Sigmoid colon (tissue), 7 donors: ENCODE results near the gene RRP36. TPM values are rescaled to one million over a fixed set of nuclear protein-coding genes. Genes with fewer than 3 reads are reported as not detected.
"Not testable (repeated sequence)": the region's sequence is repeated elsewhere in the genome, so short reads cannot be mapped to it uniquely, and the experiment has no call there.

Experiments used
- DNase-seq: peaks from one replicate; pipeline ENCODE4 v3.0.0-alpha.2; 2019
- H3K27ac ChIP-seq, 4 donors: fragments of 200-600 bp; sonication (generic); one replicate each; pipeline ENCODE4 v1.5.1; 2016 to 2019; ENCODE audit warnings: mild to moderate bottlenecking in 1 of 4
- H3K27me3 ChIP-seq, 3 donors: fragments of 200-600 bp; sonication (generic); one replicate each; pipeline ENCODE4 v1.5.1; 2019; ENCODE audit warnings: mild to moderate bottlenecking in 1 of 3
- H3K36me3 ChIP-seq, 4 donors: fragments of 200-600 bp; sonication (generic); one replicate each; pipeline ENCODE4 v1.5.1; 2016 to 2019
- H3K4me1 ChIP-seq, 4 donors: fragments of 200-600 bp; sonication (generic); one replicate each; pipeline ENCODE4 v1.5.1; 2017 to 2019
- H3K4me3 ChIP-seq, 4 donors: fragments of 200-600 bp; sonication (generic); one replicate each; pipeline ENCODE4 v1.5.1; 2017 to 2019; ENCODE audit warnings: mild to moderate bottlenecking in 2 of 4, moderate library complexity in 1 of 4
- H3K9me3 ChIP-seq, 4 donors: fragments of 200-600 bp in 3 of 4; sonication (generic) in 3 of 4; one replicate each; pipeline versions ENCODE4 v1.5.1 to v1.6.1; 2013 to 2019
- EP300 ChIP-seq, 4 donors: sonication (generic); formaldehyde crosslinking; IDR thresholded peaks; one replicate each; pipeline ENCODE4 v1.6.1; 2017; ENCODE audit warnings: antibody characterized with exemption in 4 of 4
- POLR2A ChIP-seq, 2 donors: fragments of 450-650 bp; IDR thresholded peaks; one replicate each; pipeline ENCODE4 v1.6.1; 2016; ENCODE audit warnings: antibody characterized with exemption in 2 of 2, mild to moderate bottlenecking in 2 of 2, moderate library complexity in 2 of 2
- POLR2AphosphoS5 ChIP-seq, 4 donors: sonication (generic); formaldehyde crosslinking; IDR thresholded peaks; one replicate each; pipeline ENCODE4 v1.6.1; 2017; ENCODE audit warnings: antibody characterized with exemption in 4 of 4
- WGBS, 2 donors: extraction: QIAGEN DNeasy Blood & Tissue Kit; methylation state at CpG; one replicate each; pipeline ENCODE4 v1.1.7; 2013; 5-methylcytosine and 5-hydroxymethylcytosine counted together
- intact Hi-C: fragments of 100-400 bp; cut with DNase I; formaldehyde crosslinking; loops from one replicate; pipeline ENCODE4 v1.15.1; 2023
- polyA plus RNA-seq, 3 donors: library from polyadenylated mRNA; stranded (reverse); fragments of 200-250 nt; gene quantifications; one replicate each; pipeline ENCODE4 v1.2.3, GENCODE V29; 2013
- total RNA-seq, 4 donors: library from RNA; depleted of rRNA; stranded (reverse); fragments of >200 nt; gene quantifications; one replicate each; pipeline ENCODE4 v1.1.0, GENCODE V29; 2016
- TF ChIP-seq, protein P1 (sequence below), 4 experiments: fragments of 450-650 bp in 3 of 4; fragments of 200-600 bp in 1 of 4; IDR thresholded peaks; one replicate each; pipeline ENCODE4 v1.5.1; 2016 to 2019; ENCODE audit warnings: antibody characterized with exemption in 4 of 4, mild to moderate bottlenecking in 3 of 4, moderate library complexity in 2 of 4
- donor health status: healthy with polysubstance abuse.
- donor health status: Bipolar disorder and iron deficiency.
- donor health status: healthy.

RRP36 gene
- total and polyA plus RNA-seq, 7 donors: 24.6 to 50.8 (median 42.7) TPM

GRCh38 chr6:43037197-43037596 lies 15.8 kb downstream of the RRP36 start:
- WGBS, 2 donors: 89 to 92% methylated on average over 5 of the region's 5 CpGs
- H3K36me3 ChIP-seq: peaks cover 13 to 72% (median 21%) of the 10 kb centered on the region in 4 donors
- TF ChIP-seq, protein P1, sequence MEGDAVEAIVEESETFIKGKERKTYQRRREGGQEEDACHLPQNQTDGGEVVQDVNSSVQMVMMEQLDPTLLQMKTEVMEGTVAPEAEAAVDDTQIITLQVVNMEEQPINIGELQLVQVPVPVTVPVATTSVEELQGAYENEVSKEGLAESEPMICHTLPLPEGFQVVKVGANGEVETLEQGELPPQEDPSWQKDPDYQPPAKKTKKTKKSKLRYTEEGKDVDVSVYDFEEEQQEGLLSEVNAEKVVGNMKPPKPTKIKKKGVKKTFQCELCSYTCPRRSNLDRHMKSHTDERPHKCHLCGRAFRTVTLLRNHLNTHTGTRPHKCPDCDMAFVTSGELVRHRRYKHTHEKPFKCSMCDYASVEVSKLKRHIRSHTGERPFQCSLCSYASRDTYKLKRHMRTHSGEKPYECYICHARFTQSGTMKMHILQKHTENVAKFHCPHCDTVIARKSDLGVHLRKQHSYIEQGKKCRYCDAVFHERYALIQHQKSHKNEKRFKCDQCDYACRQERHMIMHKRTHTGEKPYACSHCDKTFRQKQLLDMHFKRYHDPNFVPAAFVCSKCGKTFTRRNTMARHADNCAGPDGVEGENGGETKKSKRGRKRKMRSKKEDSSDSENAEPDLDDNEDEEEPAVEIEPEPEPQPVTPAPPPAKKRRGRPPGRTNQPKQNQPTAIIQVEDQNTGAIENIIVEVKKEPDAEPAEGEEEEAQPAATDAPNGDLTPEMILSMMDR (IDR thresholded peaks at IDR 0.05): no peak
- TF ChIP-seq POLR2A (IDR thresholded peaks at IDR 0.05) (no peak), EP300 (IDR thresholded peaks at IDR 0.05) (no peak), POLR2AphosphoS5 (IDR thresholded peaks at IDR 0.05) (no peak)

DNA sequence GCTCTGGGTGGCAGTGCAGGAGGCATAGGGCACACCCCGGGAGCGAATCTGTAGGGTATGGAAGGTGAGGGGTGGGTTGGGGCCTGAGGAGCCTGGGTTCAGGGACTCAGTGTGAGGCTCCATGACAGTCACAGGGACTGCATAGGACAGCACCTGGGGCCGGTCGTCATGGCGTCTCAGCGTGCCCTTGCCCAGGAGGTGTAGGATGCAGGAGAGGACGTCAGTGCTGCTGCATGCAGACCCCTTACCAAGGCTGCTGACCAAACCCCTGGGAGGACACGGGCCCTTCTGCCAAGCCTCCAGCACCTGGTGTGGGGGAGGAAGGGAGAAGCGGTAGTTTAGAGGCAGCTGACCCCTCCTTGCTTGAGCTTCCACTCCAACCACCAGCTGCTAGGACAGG lies 16.3 kb downstream of the RRP36 start:
- Histone ChIP-seq H3K27me3 (no peaks in the 10 kb centered on the region), H3K4me1 (no peaks in the 10 kb centered on the region), H3K9me3 (no peaks in the 10 kb centered on the region), H3K36me3 (peaks cover 13 to 72% (median 21%) of the 10 kb centered on the region in 4 donors), H3K27ac (no peak overlapping the region), H3K4me3 (no peak overlapping the region)
- TF ChIP-seq POLR2A (IDR thresholded peaks at IDR 0.05): no peak
- no peak for DNase-seq
- 94 to 95% methylated on average over 9 of the region's 9 CpGs for WGBS, 2 donors
- intact Hi-C loops: no loop called here

More at GRCh38 chr6:43037197-43037596, 15.8 kb downstream of the RRP36 start:
- Histone ChIP-seq H3K9me3 (no peaks in the 10 kb centered on the region), H3K4me1 (no peaks in the 10 kb centered on the region), H3K27ac (no peak overlapping the region), H3K4me3 (no peak overlapping the region), H3K27me3 (no peaks in the 10 kb centered on the region)
- DNase-seq: no peak
- intact Hi-C loops: no loop called here

GRCh38 chr6:43038727-43039126 lies 17.3 kb downstream of the RRP36 start:
- Histone ChIP-seq H3K4me1 (no peaks in the 10 kb centered on the region), H3K4me3 (no peak overlapping the region), H3K27me3 (no peaks in the 10 kb centered on the region), H3K36me3 (peaks cover 14 to 72% (median 27%) of the 10 kb centered on the region in 4 donors), H3K9me3 (no peaks in the 10 kb centered on the region), H3K27ac (no peak overlapping the region)
- 88 to 91% methylated on average over 9 of the region's 9 CpGs for WGBS, 2 donors
- intact Hi-C loops: no loop called here
- DNase-seq: no peak
- TF ChIP-seq POLR2AphosphoS5 (IDR thresholded peaks at IDR 0.05) (no peak), POLR2A (IDR thresholded peaks at IDR 0.05) (no peak), EP300 (IDR thresholded peaks at IDR 0.05) (no peak)
- TF ChIP-seq, protein P1 (IDR thresholded peaks at IDR 0.05): no peak

- Histone ChIP-seq H3K36me3 (peaks cover 14 to 77% (median 23%) of the 10 kb centered on the region in 4 donors), H3K27me3 (no peaks in the 10 kb centered on the region), H3K4me1 (no peaks in the 10 kb centered on the region), H3K4me3 (no peak overlapping the region), H3K9me3 (no peaks in the 10 kb centered on the region), H3K27ac (no peak overlapping the region)
- no peak for TF ChIP-seq POLR2AphosphoS5 (IDR thresholded peaks at IDR 0.05)
- TF ChIP-seq, protein P1 (IDR thresholded peaks at IDR 0.05): no peak
- no peak for TF ChIP-seq EP300 (IDR thresholded peaks at IDR 0.05)
- TF ChIP-seq POLR2A (IDR thresholded peaks at IDR 0.05): no peak
- intact Hi-C loops: no loop called here
- WGBS, 2 donors: 95 to 96% methylated on average over 18 of the region's 18 CpGs
- DNase-seq: no peak
Observed at GRCh38 chr6:43040542-43041257, 19.3 kb downstream of the RRP36 start.

- DNase-seq, H3K27me3 ChIP-seq, H3K4me3 ChIP-seq, H3K9me3 ChIP-seq, H3K27ac ChIP-seq, intact Hi-C loops, H3K4me1 ChIP-seq: not testable (repeated sequence)
- H3K36me3 ChIP-seq: peaks cover 14 to 81% (median 25%) of the 10 kb centered on the region in 4 donors
- WGBS, 2 donors: 92 to 97% methylated on average over 8 of the region's 8 CpGs
Observed at GRCh38 chr6:43041475-43041874, 20.1 kb downstream of the RRP36 start.

DNA sequence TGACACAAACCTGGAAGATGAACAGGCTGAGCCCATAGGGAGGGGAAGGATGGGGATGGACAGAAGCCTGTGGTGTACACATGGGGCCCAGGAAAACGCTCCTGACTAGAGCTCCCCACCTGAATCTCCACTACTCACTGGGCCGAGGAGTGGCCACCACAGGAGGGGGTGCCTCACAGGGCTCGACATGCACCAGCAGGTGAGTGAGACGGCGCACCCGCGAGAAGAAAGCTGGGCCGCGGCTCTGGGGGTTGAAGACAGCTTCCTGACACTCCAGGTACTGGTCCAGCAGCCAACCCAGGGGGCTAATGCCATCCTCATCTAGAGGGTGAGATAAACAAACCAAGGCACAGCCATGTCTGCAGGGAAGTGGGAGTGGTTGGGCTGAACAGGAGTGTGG lies 21.9 kb downstream of the RRP36 start:
- H3K4me3 ChIP-seq: no peak overlapping the region
- intact Hi-C loops: no loop called here
- no peak for DNase-seq
- no peaks in the 10 kb centered on the region for H3K27me3 ChIP-seq
- no peaks in the 10 kb centered on the region for H3K4me1 ChIP-seq
- TF ChIP-seq POLR2AphosphoS5 (IDR thresholded peaks at IDR 0.05) (no peak), POLR2A (IDR thresholded peaks at IDR 0.05) (no peak), EP300 (IDR thresholded peaks at IDR 0.05) (no peak)
- TF ChIP-seq, protein P1 (IDR thresholded peaks at IDR 0.05): no peak
- 94% methylated on average over 9 of the region's 9 CpGs for WGBS, 2 donors
- H3K9me3 ChIP-seq: no peaks in the 10 kb centered on the region
- H3K36me3 ChIP-seq: peaks cover under 1 to 79% (median 14%) of the 10 kb centered on the region in 4 donors
- no peak overlapping the region for H3K27ac ChIP-seq
